HL-60 (cell line): ENCODE results near the gene LIMS2.

Source experiments
- CTCF ChIP-seq: IDR thresholded peaks from one replicate; pipeline ENCODE4 v1.5.1; 2011; ENCODE audit warnings: low read length, control low read depth, inconsistent platforms; ENCODE audit not compliant: insufficient read depth
- REST ChIP-seq: IDR thresholded peaks from 2 replicates; pipeline ENCODE4 v1.6.1; 2012; ENCODE audit warnings: low read depth; ENCODE audit not compliant: insufficient replicate concordance

GRCh38 chr2:127658146-127658545 lies 17.2 kb downstream of the LIMS2 start:
- no peak for TF ChIP-seq CTCF
- TF ChIP-seq REST, result no peak
